ENCODE data around the gene CLP1. TPM values are rescaled to one million over a fixed set of nuclear protein-coding genes. Genes with fewer than 3 reads are reported as not detected.

CLP1 gene
- polyA plus RNA-seq, 1 experiment, result 19.6 TPM

GRCh38 chr11:57647372-57647771 is 10.2 kb upstream of the CLP1 start:
- peaks cover 3% of the 10 kb centered on the region for H3K36me3 ChIP-seq (ENCODE audit: control insufficient read depth, insufficient read depth, low read length)
- CTCF ChIA-PET, result interaction anchor here (0.7 to 1.9 kb wide), 4 partner anchors 79 to 301 kb away, joined by 3 to 15 read pairs (median 4); partner anchors contain the start of genes RTN4RL2 and UBE2L6

GRCh38 chr11:57647960-57648800 is 9.4 kb upstream of the CLP1 start:
- Histone ChIP-seq H3K27me3 (ENCODE audit: control insufficient read depth, insufficient read depth, low read length) (no peaks in the 10 kb centered on the region; the same call in 1 of the 2 replicates), H3K36me3 (ENCODE audit: control insufficient read depth, insufficient read depth, low read length) (peaks cover 2% of the 10 kb centered on the region; the same call in 1 of the 2 replicates), H3K4me3 (ENCODE audit: low read depth, low read length) (peak overlapping the region; percentile 41)
- TF ChIP-seq CTCF (IDR thresholded peaks at IDR 0.05; ENCODE audit: insufficient read depth, low read depth, low read length), result no peak
- ChIA-PET POLR2A (no interaction called here), CTCF (interaction anchor here (0.6 to 2.8 kb wide), 5 partner anchors 8 to 188 kb away, joined by 3 to 12 read pairs (median 5); partner anchors contain the start of genes RTN4RL2 and UBE2L6)
- no peak for DNase-seq (ENCODE audit: low read depth)

More at GRCh38 chr11:57647372-57647771, 10.2 kb upstream of the CLP1 start:
- POLR2A ChIA-PET, result no interaction called here
- TF ChIP-seq CTCF (IDR thresholded peaks at IDR 0.05; ENCODE audit: insufficient read depth, low read depth, low read length), result no peak
- Histone ChIP-seq H3K4me3 (ENCODE audit: low read depth, low read length) (no peak overlapping the region), H3K27me3 (ENCODE audit: control insufficient read depth, insufficient read depth, low read length) (no peaks in the 10 kb centered on the region; the same call in 1 of the 2 replicates)
- DNase-seq (ENCODE audit: low read depth), result no peak

- no peaks in the 10 kb centered on the region for H3K36me3 ChIP-seq (ENCODE audit: control insufficient read depth, insufficient read depth, low read length)
- no peaks in the 10 kb centered on the region; the same call in 1 of the 2 replicates for H3K27me3 ChIP-seq (ENCODE audit: control insufficient read depth, insufficient read depth, low read length)
- DNase-seq (ENCODE audit: low read depth), result no peak
- H3K4me3 ChIP-seq (ENCODE audit: low read depth, low read length), result peak overlapping the region; percentile 41
- TF ChIP-seq CTCF (IDR thresholded peaks at IDR 0.05; ENCODE audit: insufficient read depth, low read depth, low read length), result no peak
- CTCF ChIA-PET, result interaction anchor here (0.6 to 2.8 kb wide), 4 partner anchors 9 to 156 kb away, joined by 3 to 12 read pairs (median 7); partner anchors contain the start of gene UBE2L6
- POLR2A ChIA-PET, result interaction anchor here (0.6 kb wide), 1 partner anchor 314 kb away, joined by 3 read pairs; the partner anchor contains the start of gene SSRP1
Observed at GRCh38 chr11:57648801-57649735, 8.5 kb upstream of the CLP1 start.

- DNase-seq (ENCODE audit: low read depth), result no peak
- no peak for TF ChIP-seq CTCF (IDR thresholded peaks at IDR 0.05; ENCODE audit: insufficient read depth, low read depth, low read length)
- Histone ChIP-seq H3K27me3 (ENCODE audit: control insufficient read depth, insufficient read depth, low read length) (no peaks in the 10 kb centered on the region; the same call in 1 of the 2 replicates), H3K36me3 (ENCODE audit: control insufficient read depth, insufficient read depth, low read length) (no peaks in the 10 kb centered on the region), H3K4me3 (ENCODE audit: low read depth, low read length) (peak within 1 kb of the TSS; percentile 41)
- ChIA-PET CTCF (interaction anchor here (2.1 to 2.8 kb wide), 2 partner anchors 82 to 157 kb away, joined by 9 to 12 read pairs; partner anchors contain the start of gene UBE2L6), POLR2A (interaction anchor here (0.6 kb wide), 1 partner anchor 315 kb away, joined by 3 read pairs; the partner anchor contains the start of gene SSRP1)
Observed at GRCh38 chr11:57649826-57650738, 7.5 kb upstream of the CLP1 start, which contains the start of gene YPEL4. TSS of gene YPEL4 (minus strand) at chr11:57649912. CDS start at chr11:57647107, 2,805 bp downstream.

Data from BJ (cell line).